ENCODE data around the gene TMCC1. TPM values are rescaled to one million over a fixed set of nuclear protein-coding genes. Genes with fewer than 3 reads are reported as not detected.

Gene TMCC1
- polyA plus RNA-seq, 1 of the 3 experiments (the other 2 are of a cell fraction): 7.2 TPM

GRCh38 chr3:129854460-129854859 lies 39.1 kb downstream of the TMCC1 start:
- H3K9ac ChIP-seq: no peak overlapping the region
- peaks cover 0 to 13% of the 10 kb centered on the region in 2 experiments; a peak in 1 of 4 replicates for H3K4me1 ChIP-seq (ENCODE audit: control insufficient read depth in 1 of 2, insufficient read depth in 2 of 2, low read depth in 1 of 2, low read length in 1 of 2)
- H3K36me3 ChIP-seq (replicated peaks in 1 of 2; ENCODE audit: control insufficient read depth in 1 of 2, insufficient read depth in 2 of 2, low read length in 1 of 2): peaks cover 3 to 33% of the 10 kb centered on the region in 2 experiments
- POLR2A ChIA-PET: no interaction called here
- no peak for DNase-seq
- peaks cover 65% of the 10 kb centered on the region for H3K79me2 ChIP-seq (ENCODE audit: insufficient read depth)
- no peak overlapping the region for H3K4me3 ChIP-seq (ENCODE audit: low read depth in 2 of 2, low read length in 1 of 2)
- no peak overlapping the region for H3K27ac ChIP-seq (ENCODE audit: low read depth in 2 of 2, low read length in 1 of 2)
- no peaks in the 10 kb centered on the region for H4K20me1 ChIP-seq (ENCODE audit: insufficient read depth)
- no peaks in the 10 kb centered on the region for H3K9me3 ChIP-seq
- peaks cover 14% of the 10 kb centered on the region for H3F3A ChIP-seq (replicated peaks; ENCODE audit: insufficient read depth)
- TF ChIP-seq RCOR1 (IDR thresholded peaks at IDR 0.05; ENCODE audit: low read length): no peak
- WGBS (ENCODE audit: low lambda C conversion rate): 89% methylated on average over 1 of the region's 1 CpG
- H2AFZ ChIP-seq (ENCODE audit: low read depth): no peak overlapping the region
- no peaks in the 10 kb centered on the region for H3K27me3 ChIP-seq (ENCODE audit: insufficient read depth)
- H3K9me2 ChIP-seq: no peaks in the 10 kb centered on the region
- no peak overlapping the region for H3K4me2 ChIP-seq
- CTCF ChIA-PET: no interaction called here

- Histone ChIP-seq H3K27ac (ENCODE audit: low read depth in 2 of 2, low read length in 1 of 2) (no peak overlapping the region), H3K79me2 (ENCODE audit: insufficient read depth) (peaks cover 17% of the 10 kb centered on the region), H3K27me3 (ENCODE audit: insufficient read depth) (no peaks in the 10 kb centered on the region), H3K9me3 (peaks cover 11% of the 10 kb centered on the region; the same call in 1 of the 2 replicates), H3K9ac (no peak overlapping the region), H3K4me1 (ENCODE audit: control insufficient read depth in 1 of 2, insufficient read depth in 2 of 2, low read depth in 1 of 2, low read length in 1 of 2) (no peaks in the 10 kb centered on the region), H3K4me2 (no peak overlapping the region), H4K20me1 (ENCODE audit: insufficient read depth) (no peaks in the 10 kb centered on the region), H3K36me3 (replicated peaks in 1 of 2; ENCODE audit: control insufficient read depth in 1 of 2, insufficient read depth in 2 of 2, low read length in 1 of 2) (peaks cover 0 to 38% of the 10 kb centered on the region in 2 experiments), H3K4me3 (ENCODE audit: low read depth in 2 of 2, low read length in 1 of 2) (no peak overlapping the region), H2AFZ (ENCODE audit: low read depth) (no peak overlapping the region), H3F3A (replicated peaks; ENCODE audit: insufficient read depth) (no peaks in the 10 kb centered on the region), H3K9me2 (no peaks in the 10 kb centered on the region)
- WGBS (ENCODE audit: low lambda C conversion rate): 77% methylated on average over 2 of the region's 2 CpGs
- TF ChIP-seq REST (IDR thresholded peaks at IDR 0.05; ENCODE audit: low read depth, low read length) (no peak), FOXJ3 (CRISPR knock-in tag; IDR thresholded peaks at IDR 0.05) (no peak), SIN3A (IDR thresholded peaks at IDR 0.05; ENCODE audit: borderline replicate concordance, low read depth, low read length) (no peak), RAD21 (IDR thresholded peaks at IDR 0.05; ENCODE audit: low read length) (no peak), TEAD4 (IDR thresholded peaks at IDR 0.05; ENCODE audit: borderline replicate concordance, insufficient read depth) (no peak), RCOR1 (IDR thresholded peaks at IDR 0.05; ENCODE audit: low read length) (no peak), EP300 (IDR thresholded peaks at IDR 0.05; ENCODE audit: borderline replicate concordance in 1 of 2, low read depth in 1 of 2, low read length in 1 of 2) (no peak), RXRA (IDR thresholded peaks at IDR 0.05; ENCODE audit: borderline replicate concordance, low read depth) (no peak), PBX3 (IDR thresholded peaks at IDR 0.05) (no peak), YY1 (IDR thresholded peaks at IDR 0.05; ENCODE audit: low read depth) (no peak), MAX (IDR thresholded peaks at IDR 0.05; ENCODE audit: low read depth) (no peak), MXI1 (IDR thresholded peaks at IDR 0.05; ENCODE audit: low read depth, low read length) (no peak)
- ChIA-PET POLR2A (no interaction called here), CTCF (no interaction called here)
- DNase-seq: no peak
These were observed 47.6 kb downstream of the TMCC1 start for GRCh38 chr3:129845956-129846355.
